ENCODE data around the gene DOCK8.

DOCK8 gene

DNA sequence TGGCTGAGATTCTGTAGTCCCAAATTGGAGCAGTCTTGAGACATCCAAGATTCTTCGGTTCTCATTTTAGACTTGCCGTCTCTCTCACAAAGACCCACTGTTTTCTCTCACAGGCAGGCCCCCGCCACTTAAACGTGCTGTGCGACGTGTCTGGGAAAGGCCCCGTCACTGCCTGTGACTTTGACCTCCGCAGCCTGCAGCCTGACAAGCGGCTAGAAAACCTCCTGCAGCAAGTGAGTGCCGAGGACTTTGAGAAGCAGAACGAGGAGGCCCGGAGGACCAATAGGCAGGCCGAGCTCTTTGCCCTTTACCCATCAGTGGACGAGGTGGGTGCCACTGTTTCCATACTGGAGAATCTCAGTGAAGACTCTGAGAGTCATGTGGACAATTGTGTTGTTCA, 97.2 kb downstream of the DOCK8 start:
- no peak for DNase-seq (ENCODE audit: low read depth)

DNA sequence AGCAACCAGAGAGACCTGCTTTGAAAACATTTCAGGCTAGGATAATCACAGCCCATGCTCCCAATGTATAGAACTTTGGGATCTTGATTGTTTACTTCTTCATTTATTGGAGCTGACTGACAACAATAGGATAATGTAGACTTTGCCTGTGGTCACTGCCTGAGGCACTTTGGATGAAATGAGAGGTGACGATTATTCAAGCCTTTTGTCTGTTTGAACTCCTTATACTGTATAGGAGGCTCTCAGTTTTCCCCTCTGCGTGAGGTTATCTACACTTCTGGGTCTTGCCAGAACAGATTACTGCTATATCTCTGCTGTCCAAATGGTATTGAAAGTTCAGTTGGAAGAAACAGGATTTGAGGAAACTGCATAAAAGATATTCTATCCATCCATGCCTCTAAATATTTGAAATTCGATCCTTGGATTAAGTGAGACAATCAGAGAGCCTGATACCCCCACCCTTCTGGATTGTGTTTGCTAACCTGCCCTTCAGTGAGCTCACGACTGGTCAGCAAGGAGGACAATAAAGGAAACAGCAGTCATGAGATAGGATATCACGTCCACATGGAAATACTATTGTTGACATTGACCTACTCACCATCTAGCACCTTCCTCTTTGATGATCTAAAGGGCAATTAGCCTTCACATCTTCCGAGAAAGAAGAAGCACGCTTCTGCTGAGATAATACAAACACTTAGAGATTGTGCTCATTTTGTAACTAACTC, 98.1 kb downstream of the DOCK8 start:
- DNase-seq (ENCODE audit: low read depth) = no peak

DNA sequence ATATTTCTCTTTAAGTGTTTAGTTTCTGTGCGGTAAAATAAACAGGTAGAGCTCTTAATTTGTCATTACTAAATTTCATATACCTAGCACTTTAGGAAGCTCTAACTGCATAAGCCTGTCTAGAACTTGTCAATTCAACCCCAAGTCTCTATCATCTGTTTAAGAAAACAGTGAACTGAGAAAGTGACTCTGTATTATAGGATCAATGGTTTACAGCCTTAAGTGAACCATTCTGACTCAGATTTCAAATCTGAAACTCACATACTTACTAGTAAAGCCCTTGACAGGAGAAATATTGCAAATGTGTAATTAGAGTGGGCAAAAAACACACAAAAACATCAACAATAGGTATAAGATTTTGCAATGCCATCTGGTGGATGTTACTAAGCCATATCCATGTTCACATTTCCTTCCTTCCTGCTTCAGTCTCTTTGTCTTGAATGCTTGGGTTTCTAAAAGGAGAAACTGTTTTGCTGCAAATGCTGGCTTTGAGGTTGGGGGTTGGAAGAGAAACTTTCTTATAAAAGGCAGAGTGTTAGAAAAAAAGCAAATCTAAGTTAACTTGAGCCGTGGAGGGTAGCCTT, 101.8 kb downstream of the DOCK8 start:
- DNase-seq (ENCODE audit: low read depth) = no peak

DNA sequence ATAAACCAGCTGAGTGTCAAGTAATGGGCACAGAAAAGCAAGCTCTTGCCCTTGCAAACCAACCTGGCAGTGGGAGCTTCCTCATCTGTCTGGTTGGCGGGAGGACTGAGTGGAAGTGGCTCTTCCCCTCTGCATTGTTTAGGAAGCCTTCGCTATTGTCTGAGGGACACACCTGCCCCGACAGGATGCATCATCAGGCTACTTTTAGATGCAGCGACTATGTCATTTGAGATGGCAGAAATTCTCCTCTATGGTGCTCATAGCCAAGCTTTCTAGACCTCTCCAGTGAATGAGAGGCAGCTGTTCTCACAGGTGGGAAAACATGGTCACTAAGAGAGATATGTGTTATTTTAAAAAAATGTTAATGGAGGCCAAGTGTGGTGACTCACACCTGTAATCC, 104.0 kb downstream of the DOCK8 start:
- no peak for DNase-seq (ENCODE audit: low read depth)

DNA sequence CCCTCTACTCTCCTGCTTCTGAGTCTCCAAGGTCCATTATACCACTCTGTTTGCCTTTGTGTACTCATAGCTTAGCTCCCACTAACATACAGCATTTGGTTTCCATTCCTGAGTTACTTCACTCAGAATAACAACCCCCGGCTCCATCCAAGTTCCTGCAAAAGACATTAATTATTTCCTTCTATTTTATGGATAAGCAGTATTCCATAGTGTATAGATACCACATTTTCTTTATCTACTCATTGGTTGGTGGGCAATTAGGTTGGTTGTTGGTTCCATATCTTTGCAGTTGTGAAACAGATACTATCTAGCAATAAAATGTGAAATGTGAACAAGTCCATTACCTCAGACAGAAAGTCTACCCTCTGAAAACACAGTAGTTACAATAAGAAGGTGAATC, 110.3 kb downstream of the DOCK8 start:
- DNase-seq (ENCODE audit: low read depth) = no peak

DNA sequence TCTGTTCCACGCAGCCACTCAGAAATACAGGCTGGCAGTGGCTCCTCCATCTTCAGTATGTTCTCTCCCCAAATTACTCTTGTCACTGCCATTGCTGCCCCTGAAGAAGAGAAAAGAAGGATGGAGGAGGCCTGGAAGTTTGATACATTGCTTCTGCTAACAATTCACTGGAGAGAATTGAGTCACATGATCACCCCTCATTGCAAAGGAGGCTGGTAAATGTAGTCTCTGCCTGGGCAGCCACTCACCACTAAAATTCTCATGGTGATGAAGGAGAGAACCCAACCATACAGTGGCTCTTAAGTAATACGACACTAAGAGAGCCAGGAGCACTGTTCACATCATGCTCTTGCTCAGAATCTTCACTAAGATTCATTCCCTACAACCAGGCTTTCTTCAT, 112.0 kb downstream of the DOCK8 start:
- no peak for DNase-seq (ENCODE audit: low read depth)

DNA sequence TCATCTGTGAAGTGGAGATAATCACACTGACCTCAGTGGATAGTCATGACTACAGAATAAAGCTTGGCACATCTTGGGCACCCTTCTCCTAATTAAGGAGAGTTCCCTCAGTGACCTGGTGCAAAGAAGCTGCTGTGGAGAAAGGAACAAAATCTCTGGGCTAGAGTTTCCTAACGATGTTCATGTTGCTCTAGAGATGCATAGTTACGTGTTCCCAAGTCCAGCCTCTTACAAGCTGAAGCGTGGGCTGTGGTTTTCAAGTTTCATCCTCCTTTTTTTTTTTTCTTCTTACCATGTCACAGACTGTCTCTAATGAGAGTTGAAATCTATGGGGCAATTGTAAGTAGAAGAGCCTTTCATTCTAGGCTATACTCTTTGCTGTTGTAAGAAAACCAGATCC, 113.8 kb downstream of the DOCK8 start:
- DNase-seq (ENCODE audit: low read depth) = no peak

DNA sequence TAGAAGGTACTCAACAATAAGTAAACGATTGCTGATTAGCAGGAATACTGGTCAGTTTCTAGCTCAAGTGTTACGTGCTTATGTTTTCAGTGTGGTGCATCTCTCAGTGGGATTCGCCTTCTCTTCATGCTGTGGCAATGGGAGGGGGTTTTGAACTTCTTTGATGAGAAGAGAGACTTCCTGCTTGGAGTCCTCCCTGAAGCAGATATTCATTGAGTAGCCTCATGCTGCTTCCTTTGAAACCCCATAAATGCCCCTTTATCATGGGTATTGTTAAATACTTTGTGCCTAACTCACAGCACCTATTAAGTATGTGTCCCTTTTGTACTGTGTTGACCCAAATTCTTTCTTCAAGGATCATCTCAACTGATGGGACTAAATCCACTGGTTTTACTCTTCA, 116.5 kb downstream of the DOCK8 start:
- no peak for DNase-seq (ENCODE audit: low read depth)

DNA sequence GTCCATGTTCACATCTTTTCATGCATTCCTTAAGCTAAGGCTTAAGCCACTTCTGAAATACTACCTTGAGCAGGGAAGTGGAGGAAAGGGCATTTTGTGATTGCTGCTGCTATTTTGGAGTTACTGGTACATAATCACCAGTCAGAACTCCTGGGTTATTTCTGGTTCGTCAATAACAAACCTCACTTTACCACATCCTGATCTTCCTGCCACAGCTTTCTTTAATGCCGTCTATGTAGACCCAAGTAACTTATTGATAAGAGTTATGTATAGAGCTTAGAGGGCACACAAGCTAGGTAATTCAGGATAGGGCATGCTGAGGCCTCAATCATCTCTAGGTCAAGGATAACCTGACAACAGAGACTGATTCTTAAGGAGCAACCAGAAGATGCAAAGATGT, 120.7 kb downstream of the DOCK8 start:
- DNase-seq (ENCODE audit: low read depth) = no peak

DNA sequence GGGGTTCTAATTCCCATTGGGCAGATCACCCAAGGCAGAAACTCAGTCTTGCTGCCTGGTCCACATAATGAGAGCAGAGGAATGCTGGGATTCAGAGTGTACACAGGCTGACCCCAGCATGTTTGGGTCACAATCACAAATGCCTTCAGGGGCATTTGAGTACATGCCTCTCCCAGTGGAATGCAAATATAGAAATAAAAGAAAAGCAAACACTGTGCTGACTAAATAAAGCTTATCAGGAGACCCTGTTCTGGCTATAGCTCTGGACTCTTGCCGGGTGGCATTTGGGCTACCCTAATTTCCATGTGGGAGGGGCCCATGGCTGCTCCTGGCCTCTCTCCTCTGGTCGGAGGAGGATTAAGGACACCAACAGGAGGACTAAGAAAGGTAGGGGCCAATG, 121.4 kb downstream of the DOCK8 start:
- DNase-seq (ENCODE audit: low read depth) = no peak

DNA sequence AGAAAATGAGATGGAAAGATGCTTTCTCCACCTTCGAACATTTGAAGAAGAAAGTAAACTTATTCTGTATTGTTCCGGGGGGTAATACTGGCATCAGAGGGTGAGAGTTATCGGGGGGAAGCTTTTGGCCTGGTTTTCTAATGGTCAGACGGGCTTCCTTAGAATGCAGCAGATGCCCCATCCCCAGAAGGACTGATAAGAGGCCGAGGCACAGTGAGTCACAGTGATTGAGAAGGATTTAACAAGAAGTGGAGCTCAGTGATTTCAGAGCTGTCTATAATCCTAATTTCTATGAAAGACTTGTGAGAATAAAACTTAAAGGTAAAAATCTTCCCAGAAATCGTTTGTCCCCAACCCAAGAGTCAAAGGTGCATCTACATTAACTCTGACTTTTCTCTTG, 123.9 kb downstream of the DOCK8 start:
- no peak for DNase-seq (ENCODE audit: low read depth)

DNA sequence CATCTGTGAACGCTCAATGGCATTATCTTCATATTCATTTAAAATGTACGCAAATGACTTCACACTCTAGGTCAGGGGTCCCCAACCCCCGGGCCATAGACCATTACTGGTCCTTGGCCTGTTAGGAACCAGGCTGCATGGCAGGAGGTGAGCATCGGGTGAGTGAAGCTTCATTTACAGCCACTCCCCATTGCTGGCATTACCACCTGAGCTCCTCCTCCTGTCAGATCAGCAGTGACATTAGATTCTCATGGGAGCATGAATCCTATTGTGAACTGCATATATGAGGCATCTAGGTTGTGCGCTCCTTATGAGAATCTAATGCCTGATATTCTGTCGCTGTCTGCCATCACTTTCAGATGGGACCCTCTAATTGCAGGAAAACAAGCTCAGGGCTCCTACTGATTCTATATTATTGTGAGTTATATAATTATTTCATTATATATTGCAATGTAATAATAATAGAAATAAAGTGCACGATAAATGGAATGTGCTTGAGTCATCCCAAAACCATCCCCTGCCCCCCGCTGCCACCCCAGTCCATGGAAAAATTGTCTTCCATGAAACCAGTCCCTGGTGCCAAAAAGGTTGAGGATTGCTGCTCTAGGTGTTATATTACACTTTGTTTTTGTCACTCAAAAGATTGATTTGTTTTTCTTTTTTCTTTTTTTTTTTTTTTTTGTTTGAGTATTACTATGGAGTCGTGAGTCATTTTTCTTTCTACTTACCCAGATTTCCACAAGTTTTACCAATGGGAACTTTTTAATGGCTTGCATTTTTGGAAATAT, 127.2 kb downstream of the DOCK8 start:
- no peak for DNase-seq (ENCODE audit: low read depth)

DNA sequence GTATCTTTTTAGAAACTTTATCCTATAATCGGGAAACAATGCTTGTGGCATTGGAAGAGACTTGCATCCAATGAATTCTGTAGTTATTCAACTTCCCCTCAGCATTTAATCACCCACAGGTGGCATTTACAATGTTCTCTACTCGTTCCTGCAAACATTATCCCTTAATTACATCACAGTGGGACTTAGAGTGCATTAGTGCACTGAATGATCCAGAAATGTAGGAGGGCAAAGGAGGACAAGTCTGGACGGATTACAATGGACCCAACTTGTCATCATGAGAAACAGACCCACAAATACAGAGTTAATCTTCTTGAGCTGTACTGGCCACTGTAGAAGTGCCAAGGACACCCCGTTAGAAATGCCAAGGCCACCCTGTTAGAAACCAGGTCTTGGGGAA, 129.1 kb downstream of the DOCK8 start:
- no peak for DNase-seq (ENCODE audit: low read depth)

DNA sequence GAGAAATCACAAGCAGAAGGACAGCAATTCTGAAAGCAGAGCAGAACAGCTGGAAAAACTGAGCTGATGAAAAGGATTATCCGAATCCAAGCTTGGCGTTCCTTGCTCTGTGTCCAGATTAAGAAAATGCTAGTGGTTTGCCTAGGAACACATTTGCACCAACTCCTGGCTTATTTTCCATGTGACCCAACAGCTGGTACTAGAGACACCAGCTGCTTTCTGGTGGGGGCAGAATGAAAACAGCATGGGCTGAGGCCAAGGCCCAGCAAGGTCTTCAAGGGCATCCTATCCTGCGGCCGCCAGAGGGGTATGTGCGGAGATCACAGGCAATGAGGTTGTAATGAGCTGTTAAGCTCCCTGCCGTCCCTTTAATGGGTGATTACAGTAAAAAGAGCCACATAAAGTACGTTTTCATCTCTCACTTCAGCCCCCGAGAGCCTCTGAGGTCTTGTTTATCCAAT, 131.5 kb downstream of the DOCK8 start:
- DNase-seq (ENCODE audit: low read depth) = no peak

DNA sequence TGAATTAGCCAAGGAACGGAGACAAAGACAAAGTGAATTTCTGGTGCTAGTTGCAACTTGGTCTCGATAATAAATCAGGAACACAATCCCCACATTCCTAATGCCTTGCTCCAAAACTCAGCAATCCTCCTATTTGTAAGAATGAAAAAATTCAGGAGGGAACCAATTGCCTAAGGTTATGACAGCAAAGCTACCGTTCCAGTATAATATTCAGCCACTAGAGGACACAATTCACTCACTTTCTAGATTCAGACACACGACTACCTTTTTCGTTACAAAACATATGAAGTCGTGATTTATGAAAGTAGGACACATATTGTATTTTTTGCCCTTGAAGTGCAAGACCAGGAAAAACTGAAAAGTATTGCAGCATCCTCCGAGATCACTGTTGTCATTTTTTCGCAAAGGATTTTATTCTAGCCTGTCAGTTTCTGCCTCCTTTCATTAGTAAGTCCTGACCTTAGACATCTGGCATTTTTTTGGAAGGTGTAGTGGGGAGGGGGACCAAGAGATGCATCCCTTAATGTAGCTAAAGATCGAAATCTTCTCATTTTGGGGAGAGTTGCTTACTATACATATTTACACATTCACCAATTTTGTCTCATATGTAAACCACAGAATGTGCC, 133.1 kb downstream of the DOCK8 start:
- no peak for DNase-seq (ENCODE audit: low read depth)

DNA sequence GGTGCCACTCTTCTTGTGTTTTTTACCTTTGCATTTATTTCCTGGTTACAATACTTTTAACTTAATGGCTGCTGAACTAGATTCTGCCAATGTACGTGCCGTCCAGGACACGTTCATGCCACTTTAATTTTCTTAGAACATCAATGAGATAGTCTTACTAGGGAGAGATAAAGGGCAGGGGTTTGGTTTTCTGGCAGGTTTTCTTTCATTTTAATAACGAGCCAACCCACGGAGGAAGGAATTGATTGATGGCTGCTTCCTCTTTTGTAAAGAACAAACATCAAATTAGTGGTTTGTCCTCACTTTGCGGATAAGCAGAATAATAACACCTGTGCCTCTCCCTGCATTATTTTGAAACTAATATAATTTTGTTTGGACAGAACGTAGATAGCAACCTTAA, 135.7 kb downstream of the DOCK8 start:
- DNase-seq (ENCODE audit: low read depth) = no peak

DNA sequence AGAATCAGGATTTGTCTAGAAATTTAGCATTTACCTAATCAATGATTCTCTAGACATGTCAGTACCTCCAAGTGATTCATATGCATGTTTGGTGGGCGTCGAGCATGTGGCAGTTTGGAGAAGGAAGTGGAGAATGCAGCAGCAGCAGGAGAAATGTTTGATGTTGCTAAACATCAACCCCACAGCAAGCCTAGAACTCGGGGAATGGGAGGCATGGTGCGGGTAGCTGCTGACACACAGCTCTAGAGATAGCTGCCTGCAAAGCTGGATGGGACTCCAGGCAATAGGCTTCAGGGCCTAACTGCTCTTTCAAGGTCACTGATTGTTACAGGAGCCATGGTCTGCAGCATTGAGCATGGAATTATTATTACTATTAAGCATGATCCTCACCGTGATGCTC, 137.3 kb downstream of the DOCK8 start:
- DNase-seq (ENCODE audit: low read depth) = no peak

DNA sequence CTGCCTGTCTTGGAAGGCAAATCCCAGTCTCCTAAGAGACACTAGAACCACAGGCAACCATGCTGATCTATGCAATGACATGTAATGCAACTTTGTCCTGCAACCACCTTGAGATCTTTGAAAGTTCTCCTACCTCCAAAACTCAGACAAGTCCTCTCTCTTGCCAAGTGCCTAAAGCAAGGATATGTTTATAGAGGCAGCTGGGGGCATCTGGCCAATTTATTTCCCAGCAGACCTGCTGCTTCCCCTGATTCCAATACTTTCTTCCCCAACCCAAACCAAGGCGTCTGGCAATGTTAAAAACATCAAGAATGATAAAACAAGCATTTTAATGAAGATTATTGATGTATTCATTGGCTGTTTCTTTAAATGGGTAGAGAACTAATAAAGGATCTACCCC, 138.4 kb downstream of the DOCK8 start:
- no peak for DNase-seq (ENCODE audit: low read depth)

DNA sequence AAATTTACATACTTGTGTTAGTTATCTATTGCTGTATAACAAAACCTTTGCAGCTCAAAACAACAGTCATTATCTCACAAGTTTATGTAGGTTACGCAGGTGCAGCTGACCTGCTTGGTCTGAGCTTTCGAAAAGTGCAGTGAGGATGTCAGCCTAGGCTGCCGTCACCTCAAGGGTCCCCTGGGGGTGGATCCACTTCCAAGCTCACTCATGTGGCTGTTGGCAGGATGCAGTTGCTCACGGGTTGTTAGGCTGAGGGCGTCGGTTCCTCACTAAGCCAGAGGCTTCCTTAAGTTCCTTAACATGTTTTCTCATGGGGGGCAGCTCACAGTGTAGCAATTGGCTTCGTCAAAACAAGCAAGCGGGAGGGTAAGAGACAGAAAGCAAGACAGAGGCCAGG, 139.8 kb downstream of the DOCK8 start:
- no peak for DNase-seq (ENCODE audit: low read depth)

DNA sequence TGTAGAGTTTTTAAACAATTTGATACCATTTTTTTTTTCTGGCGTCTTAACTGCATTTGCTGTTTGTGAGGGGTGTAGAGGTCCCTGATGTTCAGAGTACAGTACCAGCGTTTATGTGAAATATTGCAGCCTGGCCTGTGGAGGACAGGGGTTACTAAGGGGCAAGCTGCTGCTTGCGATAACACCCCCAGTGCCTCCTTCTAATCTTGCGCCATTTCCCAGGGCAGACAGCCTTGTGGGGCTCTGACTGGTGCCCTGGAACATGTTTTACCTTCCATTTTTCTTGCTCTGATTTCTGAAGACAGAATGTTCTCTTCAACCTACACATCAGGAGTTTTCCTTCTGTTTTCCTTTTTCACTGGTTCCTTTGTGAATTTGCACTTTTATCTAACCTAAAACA, 142.9 kb downstream of the DOCK8 start:
- no peak for DNase-seq (ENCODE audit: low read depth)

DNA sequence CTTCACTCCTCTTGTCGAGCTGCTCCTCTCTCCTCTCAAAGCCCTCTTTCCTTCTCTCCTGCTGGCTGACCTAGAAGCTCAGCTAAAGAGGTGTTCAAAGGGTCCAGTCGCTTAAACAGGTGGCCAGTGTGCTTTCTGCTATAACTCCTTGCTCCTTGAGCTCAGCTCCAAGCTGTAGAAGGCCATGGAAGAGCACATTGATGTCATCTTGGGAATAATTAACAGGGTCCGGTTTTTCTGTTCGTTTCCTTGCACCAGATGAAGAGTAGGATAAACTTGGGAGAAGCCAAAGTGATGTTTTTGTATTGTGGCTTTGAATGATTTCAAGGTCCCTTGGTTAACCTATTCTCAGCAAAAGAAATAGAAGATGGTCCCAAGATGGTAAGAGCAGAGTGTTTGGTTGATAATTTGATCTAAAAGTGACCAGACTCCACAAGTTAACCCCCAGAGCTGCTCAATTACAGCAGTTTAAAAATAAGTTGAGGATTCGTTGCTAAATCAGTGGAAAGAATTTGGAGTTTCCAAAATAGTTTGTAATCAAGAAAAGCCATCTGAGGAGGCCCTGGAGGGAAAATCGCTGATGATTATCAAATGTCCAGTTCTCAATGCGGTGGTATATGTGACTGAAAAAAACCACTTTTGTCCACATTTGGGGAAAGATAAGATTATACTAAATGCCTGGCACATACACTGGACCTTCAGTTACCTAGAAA, 148.1 kb downstream of the DOCK8 start:
- DNase-seq (ENCODE audit: low read depth) = no peak

DNA sequence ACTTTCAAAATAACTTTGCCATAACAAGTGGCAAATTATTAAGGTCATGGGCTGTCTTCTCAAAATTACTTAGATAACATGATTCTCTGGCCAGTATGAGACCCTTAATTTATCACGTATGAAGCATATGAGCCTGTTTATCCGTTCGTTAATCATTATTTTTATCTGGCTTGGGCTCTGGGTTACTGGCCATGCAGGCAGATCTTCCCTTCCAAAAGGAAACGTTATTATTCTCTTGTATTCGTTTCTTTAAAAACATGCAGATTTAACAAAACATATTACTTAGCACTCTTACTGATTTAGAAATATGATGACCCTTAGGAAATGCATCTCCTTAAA, 148.6 kb downstream of the DOCK8 start:
- DNase-seq (ENCODE audit: low read depth) = no peak

Data from activated T-helper 9 cell treated with anti-CD3 and anti-CD28 coated beads, Interleukin-2, amount 50 U/mL, for 16 hours (primary cell).